Hepatocyte (in vitro differentiated cells): ENCODE results near the gene EPHA8. TPM values are rescaled to one million over a fixed set of nuclear protein-coding genes. Genes with fewer than 3 reads are reported as not detected.

Experiments
- DNase-seq: peaks from one replicate; pipeline ENCODE4 v3.0.0-alpha.2; 2016; ENCODE audit warnings: low spot score
- H2AFZ ChIP-seq: fragments of 200-600 bp; sonication (generic); 2 replicates; pipeline ENCODE4 v1.6.0; 2016; ENCODE audit warnings: antibody characterized with exemption, mild to moderate bottlenecking
- H3K27ac ChIP-seq: fragments of 200-600 bp; sonication (generic); 2 replicates; pipeline ENCODE4 v1.5.1; 2016; ENCODE audit warnings: mild to moderate bottlenecking
- H3K27me3 ChIP-seq: fragments of 200-600 bp; sonication (generic); 2 replicates; pipeline ENCODE4 v1.6.1; 2016
- H3K36me3 ChIP-seq: fragments of 200-600 bp; sonication (generic); replicated peaks from 2 replicates; pipeline ENCODE4 v1.5.1; 2016; ENCODE audit warnings: low read depth; ENCODE audit not compliant: insufficient read depth
- H3K4me1 ChIP-seq: fragments of 200-600 bp; sonication (generic); 2 replicates; pipeline ENCODE4 v1.5.1; 2016; ENCODE audit warnings: mild to moderate bottlenecking, moderate library complexity; ENCODE audit not compliant: insufficient read depth
- H3K4me2 ChIP-seq: fragments of 200-600 bp; sonication (generic); 2 replicates; pipeline ENCODE4 v1.6.0; 2016
- H3K4me3 ChIP-seq: fragments of 200-600 bp; sonication (generic); 2 replicates; pipeline ENCODE4 v1.5.1; 2016; ENCODE audit warnings: mild to moderate bottlenecking
- H3K79me2 ChIP-seq: fragments of 200-600 bp; sonication (generic); 2 replicates; pipeline ENCODE4 v1.6.0; 2017; ENCODE audit warnings: mild to moderate bottlenecking
- H3K9me2 ChIP-seq: fragments of 200-600 bp; sonication (generic); replicated peaks from 2 replicates; pipeline ENCODE4 v1.6.0; 2017; ENCODE audit warnings: mild to moderate bottlenecking; ENCODE audit not compliant: insufficient read depth
- H3K9me3 ChIP-seq: fragments of 200-600 bp; sonication (generic); 2 replicates; pipeline ENCODE4 v1.5.1; 2016; ENCODE audit warnings: low read depth, mild to moderate bottlenecking
- H4K20me1 ChIP-seq: fragments of 200-600 bp; sonication (generic); 2 replicates; pipeline ENCODE4 v1.6.0; 2016; ENCODE audit warnings: mild to moderate bottlenecking; ENCODE audit not compliant: insufficient read depth, poor library complexity, severe bottlenecking
- CTCF ChIP-seq: fragments of 200-600 bp; sonication (generic); IDR thresholded peaks from 2 replicates; pipeline ENCODE4 v1.5.1; 2016; ENCODE audit warnings: antibody characterized with exemption, mild to moderate bottlenecking; ENCODE audit not compliant: poor library complexity
- EZH2 ChIP-seq: fragments of 200-600 bp; sonication (generic); IDR thresholded peaks from 2 replicates; pipeline ENCODE4 v1.6.1; 2016; ENCODE audit warnings: antibody characterized with exemption, mild to moderate bottlenecking, borderline replicate concordance
- EZH2phosphoT487 ChIP-seq: fragments of 200-600 bp; sonication (generic); IDR thresholded peaks from one replicate; pipeline ENCODE4 v1.6.1; 2018; ENCODE audit warnings: antibody characterized with exemption, mild to moderate bottlenecking, low read depth, moderate library complexity; ENCODE audit not compliant: unreplicated experiment, severe bottlenecking
- WGBS: methylation state at CpG from one replicate; pipeline ENCODE4 v1.1.6; 2016; ENCODE audit warnings: low lambda C conversion rate; ENCODE audit errors: missing lambda C conversion rate; 5-methylcytosine and 5-hydroxymethylcytosine counted together
- polyA plus RNA-seq: library from polyadenylated mRNA; unstranded; fragments of >200 nt; fragmentation: Nextera tagmentation; extraction: Ambion mirVana; gene quantifications from 2 replicates; pipeline ENCODE4 v1.2.1, GENCODE V29; 2016
- total RNA-seq: library from RNA; depleted of rRNA; stranded (reverse); fragments of >200 nt; gene quantifications from 2 replicates; pipeline ENCODE4 v1.2.3, GENCODE V29; 2014

The EPHA8 gene
- total and polyA plus RNA-seq, 2 experiments from 2014 or later = not detected

GRCh38 chr1:22542886-22543285, 20.4 kb upstream of the EPHA8 start:
- no peaks in the 10 kb centered on the region for H3K79me2 ChIP-seq
- no peaks in the 10 kb centered on the region for H3K9me2 ChIP-seq
- WGBS = 91% methylated on average over 8 of the region's 9 CpGs
- no peak overlapping the region for H3K27ac ChIP-seq
- H3K9me3 ChIP-seq = no peaks in the 10 kb centered on the region
- no peaks in the 10 kb centered on the region for H3K4me1 ChIP-seq
- no peak for DNase-seq
- no peaks in the 10 kb centered on the region for H4K20me1 ChIP-seq
- H3K27me3 ChIP-seq = peaks cover 25% of the 10 kb centered on the region
- no peaks in the 10 kb centered on the region for H3K36me3 ChIP-seq
- H3K4me3 ChIP-seq = no peak overlapping the region
- TF ChIP-seq CTCF (no peak), EZH2 (no peak), EZH2phosphoT487 (no peak)
- no peak overlapping the region for H2AFZ ChIP-seq
- H3K4me2 ChIP-seq = no peak overlapping the region

- H3K27me3 ChIP-seq = peaks cover 33% of the 10 kb centered on the region
- no peak overlapping the region for H3K4me2 ChIP-seq
- H3K36me3 ChIP-seq = no peaks in the 10 kb centered on the region
- H3K4me1 ChIP-seq = no peaks in the 10 kb centered on the region
- H3K9me3 ChIP-seq = no peaks in the 10 kb centered on the region
- no peaks in the 10 kb centered on the region for H3K9me2 ChIP-seq
- WGBS = 83% methylated on average over 6 of the region's 6 CpGs
- H3K4me3 ChIP-seq = no peak overlapping the region
- no peak for TF ChIP-seq EZH2phosphoT487
- no peak for TF ChIP-seq EZH2
- no peak for TF ChIP-seq CTCF
- no peak overlapping the region for H2AFZ ChIP-seq
- DNase-seq = no peak
- no peaks in the 10 kb centered on the region for H4K20me1 ChIP-seq
- no peak overlapping the region for H3K27ac ChIP-seq
- H3K79me2 ChIP-seq = no peaks in the 10 kb centered on the region
Measured at GRCh38 chr1:22543679-22544078, 19.6 kb upstream of the EPHA8 start.

GRCh38 chr1:22544606-22545005, 18.7 kb upstream of the EPHA8 start:
- TF ChIP-seq EZH2 (no peak), CTCF (no peak), EZH2phosphoT487 (no peak)
- H3K9me2 ChIP-seq = no peaks in the 10 kb centered on the region
- no peaks in the 10 kb centered on the region for H3K79me2 ChIP-seq
- H4K20me1 ChIP-seq = no peaks in the 10 kb centered on the region
- no peak overlapping the region for H3K4me3 ChIP-seq
- no peak overlapping the region for H3K27ac ChIP-seq
- H3K9me3 ChIP-seq = no peaks in the 10 kb centered on the region
- no peaks in the 10 kb centered on the region for H3K36me3 ChIP-seq
- WGBS = 88% methylated on average over 12 of the region's 12 CpGs
- no peak overlapping the region for H2AFZ ChIP-seq
- peaks cover 34% of the 10 kb centered on the region for H3K27me3 ChIP-seq
- no peak for DNase-seq
- no peak overlapping the region for H3K4me2 ChIP-seq
- H3K4me1 ChIP-seq = no peaks in the 10 kb centered on the region

GRCh38 chr1:22545141-22545540, 18.1 kb upstream of the EPHA8 start:
- Histone ChIP-seq H3K27me3 (peaks cover 34% of the 10 kb centered on the region), H3K9me3 (no peaks in the 10 kb centered on the region), H3K4me1 (no peaks in the 10 kb centered on the region), H3K36me3 (no peaks in the 10 kb centered on the region), H3K4me3 (no peak overlapping the region), H4K20me1 (no peaks in the 10 kb centered on the region), H3K79me2 (no peaks in the 10 kb centered on the region), H3K4me2 (no peak overlapping the region), H2AFZ (no peak overlapping the region), H3K27ac (no peak overlapping the region), H3K9me2 (no peaks in the 10 kb centered on the region)
- WGBS = 69% methylated on average over 13 of the region's 13 CpGs
- TF ChIP-seq EZH2 (no peak), EZH2phosphoT487 (no peak), CTCF (no peak)
- DNase-seq = no peak
